CD4-positive, alpha-beta T cell (primary cell): ENCODE measurements around the gene SLIT1. TPM values are rescaled to one million over a fixed set of nuclear protein-coding genes. Genes with fewer than 3 reads are reported as not detected.

Source experiments
- ATAC-seq: fragments of 200-7000 bp; cut with Tn5 transposase; one replicate; pipeline ENCODE4 v1.10.0; 2022; ENCODE audit warnings: mild to moderate bottlenecking; ENCODE audit not compliant: poor library complexity
- CTCF ChIA-PET: fragments of 350-600 bp; sonication (Branson Sonifier 250); formaldehyde crosslinking; loops from one replicate; lab custom pipeline; 2021; ENCODE audit warnings: antibody characterized with exemption, inconsistent platforms; lab: Charles Lee
- POLR2A ChIA-PET: fragments of 350-600 bp; sonication (Branson Sonifier 250); formaldehyde crosslinking; loops from one replicate; lab custom pipeline; 2021; ENCODE audit warnings: antibody characterized with exemption, inconsistent platforms; lab: Charles Lee
- DNase-seq, 14 experiments: peaks; one replicate each; pipeline ENCODE4 v3.0.0-alpha.2; 2013 to 2020; ENCODE audit warnings: mixed read lengths in 2 of 14
- H3K27ac ChIP-seq, 2 donors: one replicate each; pipeline versions ENCODE4 v1.5.1 to v1.7.0; 2013; ENCODE audit warnings: low read length in 2 of 2, low read depth in 1 of 2, mild to moderate bottlenecking in 1 of 2
- H3K27me3 ChIP-seq, 2 experiments: 1 replicate in 1 of 2; 2 replicates in 1 of 2; pipeline versions ENCODE4 v1.6.1 to v1.7.0; 2013; ENCODE audit warnings: low read length in 2 of 2, control low read depth in 1 of 2, mild to moderate bottlenecking in 1 of 2, moderate library complexity in 1 of 2; ENCODE audit not compliant: insufficient read depth in 2 of 2, control insufficient read depth in 1 of 2
- H3K36me3 ChIP-seq: one replicate; pipeline ENCODE4 v1.6.1; 2013; ENCODE audit warnings: low read length, control low read depth; ENCODE audit not compliant: insufficient read depth
- H3K4me1 ChIP-seq: one replicate; pipeline ENCODE4 v1.6.1; 2013; ENCODE audit warnings: low read length, control low read depth; ENCODE audit not compliant: insufficient read depth
- H3K4me3 ChIP-seq: one replicate; pipeline ENCODE4 v1.5.1; 2013; ENCODE audit warnings: mild to moderate bottlenecking, low read length, moderate library complexity
- H3K9me3 ChIP-seq, 2 experiments: 1 replicate in 1 of 2; 2 replicates in 1 of 2; pipeline versions ENCODE4 v1.6.1 to v1.7.0; 2013; ENCODE audit warnings: low read length in 2 of 2, mild to moderate bottlenecking in 2 of 2, control low read depth in 1 of 2, moderate library complexity in 1 of 2; ENCODE audit not compliant: control insufficient read depth in 1 of 2, insufficient read depth in 1 of 2
- H3K27ac Mint-ChIP-seq: one replicate; pipeline ENCODE4 v1.8.0; 2020; ENCODE audit warnings: mixed read lengths
- H3K27me3 Mint-ChIP-seq: one replicate; pipeline ENCODE4 v1.8.0; 2021; ENCODE audit warnings: mixed read lengths
- H3K36me3 Mint-ChIP-seq: one replicate; pipeline ENCODE4 v1.8.0; 2021; ENCODE audit warnings: low read depth, mixed read lengths
- H3K4me1 Mint-ChIP-seq: one replicate; pipeline ENCODE4 v1.8.0; 2021; ENCODE audit warnings: low read depth, mixed read lengths
- H3K4me3 Mint-ChIP-seq: one replicate; pipeline ENCODE4 v1.8.0; 2020; ENCODE audit warnings: mild to moderate bottlenecking, mixed read lengths
- H3K9me3 Mint-ChIP-seq: one replicate; pipeline ENCODE4 v1.8.0; 2020; ENCODE audit warnings: mixed read lengths
- CTCF ChIP-seq: fragments of 200-600 bp; IDR thresholded peaks from one replicate; pipeline ENCODE4 v1.8.0; 2022; ENCODE audit warnings: antibody characterized with exemption, mild to moderate bottlenecking
- intact Hi-C, 2 experiments: fragments of 100-400 bp; cut with DNase I in 1 of 2; cut with micrococcal nuclease in 1 of 2; formaldehyde crosslinking; loops; one replicate each; pipeline versions ENCODE4 v1.15.1 to v1.9.0; 2023 to 2025; cut with DNase I, micrococcal nuclease
- total RNA-seq, 174 experiments: library from RNA in 2 of 174; stranded (reverse) in 2 of 174; gene quantifications; one replicate each; pipeline ENCODE4 v1.2.3 and lab custom pipeline; 2021 to 2026

Gene SLIT1
- total RNA-seq, 2 experiments from 2014 or later: 0.30 to 0.39 TPM

- H3K27ac Mint-ChIP-seq: no peak overlapping the region
- H3K4me1 Mint-ChIP-seq: no peaks in the 10 kb centered on the region
- Histone ChIP-seq H3K36me3 (no peaks in the 10 kb centered on the region), H3K9me3 (peaks cover 0 to 4% of the 10 kb centered on the region in 2 experiments), H3K4me1 (no peaks in the 10 kb centered on the region), H3K27me3 (peaks cover 26 to 27% of the 10 kb centered on the region in 2 experiments), H3K27ac (no peak overlapping the region), H3K4me3 (no peak overlapping the region)
- no peak for ATAC-seq
- POLR2A ChIA-PET: no interaction called here
- H3K4me3 Mint-ChIP-seq: no peak overlapping the region
- peaks cover 23% of the 10 kb centered on the region for H3K27me3 Mint-ChIP-seq
- DNase-seq: no peak
- intact Hi-C loops: no loop called here
- TF ChIP-seq CTCF: no peak
- no peaks in the 10 kb centered on the region for H3K36me3 Mint-ChIP-seq
- CTCF ChIA-PET: no interaction called here
- no peaks in the 10 kb centered on the region for H3K9me3 Mint-ChIP-seq
These were observed 7.7 kb downstream of the SLIT1 start for GRCh38 chr10:97178074-97178473.

GRCh38 chr10:97176226-97176625 is 9.5 kb downstream of the SLIT1 start:
- ChIA-PET CTCF (no interaction called here), POLR2A (no interaction called here)
- Mint-ChIP-seq H3K27me3 (peaks cover 12% of the 10 kb centered on the region), H3K4me1 (no peaks in the 10 kb centered on the region), H3K9me3 (no peaks in the 10 kb centered on the region), H3K4me3 (no peak overlapping the region), H3K27ac (no peak overlapping the region), H3K36me3 (no peaks in the 10 kb centered on the region)
- Histone ChIP-seq H3K4me1 (no peaks in the 10 kb centered on the region), H3K27me3 (peaks cover 23% of the 10 kb centered on the region in 2 experiments), H3K4me3 (no peak overlapping the region), H3K27ac (no peak overlapping the region), H3K36me3 (no peaks in the 10 kb centered on the region), H3K9me3 (peaks cover 0 to 4% of the 10 kb centered on the region in 2 experiments)
- no peak for TF ChIP-seq CTCF
- DNase-seq: no peak
- intact Hi-C loops: no loop called here
- ATAC-seq: no peak

- ChIA-PET CTCF (no interaction called here), POLR2A (no interaction called here)
- no peaks in the 10 kb centered on the region for H3K4me1 ChIP-seq
- Mint-ChIP-seq H3K4me1 (no peaks in the 10 kb centered on the region), H3K9me3 (no peaks in the 10 kb centered on the region), H3K27ac (no peak overlapping the region), H3K4me3 (no peak overlapping the region), H3K27me3 (peaks cover 10% of the 10 kb centered on the region), H3K36me3 (no peaks in the 10 kb centered on the region)
- no peak overlapping the region for H3K4me3 ChIP-seq
- peaks cover 18 to 23% of the 10 kb centered on the region in 2 experiments for H3K27me3 ChIP-seq
- H3K27ac ChIP-seq: no peak overlapping the region
- no peak for TF ChIP-seq CTCF
- H3K36me3 ChIP-seq: no peaks in the 10 kb centered on the region
- intact Hi-C loops: no loop called here
- no peak for ATAC-seq
- H3K9me3 ChIP-seq: peaks cover 0 to 4% of the 10 kb centered on the region in 2 experiments
- DNase-seq: no peak
These were observed 10.2 kb downstream of the SLIT1 start for GRCh38 chr10:97175586-97175985.
